Activated CD8-positive, alpha-beta memory T cell treated with anti-CD3 and anti-CD28 coated beads for 1 hour (primary cell): ENCODE data around the gene PFKL.
"Not testable (repeated sequence)": the region's sequence is repeated elsewhere in the genome, so short reads cannot be mapped to it uniquely, and the experiment has no call there.

Experiments
- DNase-seq, 2 donors: peaks; one replicate each; pipeline ENCODE4 v3.0.0-alpha.2; 2020; ENCODE audit warnings: low read depth in 1 of 2; ENCODE audit errors: extremely low read depth in 1 of 2

PFKL gene

DNA sequence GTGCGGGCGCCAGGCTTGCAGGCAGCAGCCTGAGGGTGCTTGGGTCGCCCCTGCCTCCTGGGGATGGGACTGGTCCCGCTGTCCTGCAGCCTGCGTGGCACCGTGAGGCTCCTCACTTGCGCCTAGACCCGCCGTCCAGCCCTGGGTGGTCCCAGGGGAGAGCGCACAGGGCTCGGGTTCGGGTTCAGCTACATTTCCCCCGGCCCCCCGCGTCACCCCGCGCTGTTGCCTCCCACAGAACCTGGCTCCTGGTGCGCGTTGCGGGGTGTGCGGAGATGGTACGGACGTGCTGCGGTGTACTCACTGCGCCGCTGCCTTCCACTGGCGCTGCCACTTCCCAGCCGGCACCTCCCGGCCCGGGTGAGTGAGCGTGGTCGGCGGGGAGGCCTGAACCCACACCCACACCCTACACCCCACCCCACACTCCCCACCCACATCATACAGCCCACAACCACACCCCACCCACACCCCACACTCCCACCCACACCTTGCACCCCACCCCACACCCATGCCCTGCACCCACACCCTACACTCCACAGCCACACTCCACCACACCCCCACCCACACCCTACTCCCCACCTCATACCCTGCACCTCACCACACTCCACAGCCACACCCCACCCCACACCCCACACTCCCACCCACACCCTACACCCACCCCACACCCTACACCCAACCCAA, 6.2 kb upstream of the PFKL start:
- peak; percentile 15 to 42 for DNase-seq

DNA sequence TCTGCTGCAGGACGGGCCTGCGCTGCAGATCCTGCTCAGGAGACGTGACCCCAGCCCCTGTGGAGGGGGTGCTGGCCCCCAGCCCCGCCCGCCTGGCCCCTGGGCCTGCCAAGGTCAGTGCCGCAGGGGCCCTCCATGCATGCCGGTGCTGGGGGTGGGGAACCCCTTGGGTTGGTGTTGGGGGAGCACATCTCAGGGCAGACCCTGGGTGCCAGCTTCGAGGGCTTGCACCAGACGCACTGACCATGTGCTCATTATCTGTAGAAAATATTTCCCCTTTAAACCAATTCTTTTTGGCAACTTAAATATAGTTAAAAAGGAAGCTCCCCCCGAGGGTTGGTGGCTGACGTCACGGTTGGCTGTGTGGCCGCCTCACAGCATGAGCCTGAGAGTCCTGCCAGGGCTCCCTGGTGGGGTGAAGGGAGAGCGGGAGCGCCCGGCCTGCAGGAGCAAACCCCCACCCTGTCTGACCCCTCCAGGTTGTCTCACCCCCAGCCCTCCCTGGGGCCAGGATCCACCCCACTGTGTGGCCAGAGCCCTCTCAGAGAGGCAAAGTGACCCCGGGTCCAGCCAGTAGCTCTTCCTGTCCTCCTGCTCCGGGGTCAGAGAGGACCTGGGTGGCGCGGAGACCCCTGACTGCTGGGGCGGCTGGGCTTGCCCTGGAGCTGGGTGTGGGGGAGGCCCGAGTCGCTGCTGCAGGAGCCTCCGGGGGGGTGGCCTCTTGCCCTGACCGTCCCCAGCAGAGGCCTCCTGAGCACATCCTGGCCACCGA, 5.3 kb upstream of the PFKL start:
- peak in 1 of 2 donors; percentile 15 for DNase-seq

DNA sequence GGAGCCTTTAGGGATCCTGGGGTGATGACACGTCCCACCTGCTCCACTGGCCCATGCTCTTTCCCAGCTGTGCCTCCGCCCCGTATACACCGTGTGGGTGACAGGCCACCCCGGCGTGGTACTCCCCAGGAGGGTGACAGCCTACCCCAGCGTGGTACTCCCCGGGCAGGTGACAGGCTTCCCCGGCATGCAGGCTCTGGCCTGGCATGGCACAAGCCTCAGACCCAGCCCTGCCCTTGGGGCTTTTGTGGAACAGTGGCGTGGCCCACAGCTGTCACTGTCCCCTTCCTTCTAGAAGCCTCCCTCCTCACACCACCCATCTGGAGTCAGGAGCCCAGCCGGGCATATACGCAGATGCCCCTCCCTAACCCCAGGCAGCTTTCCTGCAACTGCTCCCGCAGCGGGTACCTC, 4.7 kb upstream of the PFKL start:
- no peak for DNase-seq

DNA sequence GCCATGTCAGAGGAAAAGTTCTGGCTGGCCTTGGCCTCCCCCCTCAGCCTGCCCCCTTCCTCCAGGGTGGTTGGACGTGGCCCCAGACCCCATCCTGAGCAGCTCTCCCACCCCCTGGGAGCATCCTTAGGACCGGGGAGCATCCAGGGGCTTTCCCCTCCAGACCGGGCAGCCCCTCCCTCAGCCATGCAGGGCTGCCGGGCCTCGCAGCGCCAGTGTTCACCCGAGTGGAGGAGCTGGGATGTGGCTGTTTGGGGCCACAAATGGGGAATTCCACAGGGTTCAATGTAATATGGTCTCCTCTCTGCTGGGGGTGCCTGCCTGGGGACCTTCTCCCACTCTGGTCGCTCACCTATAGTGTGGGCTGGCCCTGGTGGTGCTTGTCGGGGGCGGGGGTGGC, 4.2 kb upstream of the PFKL start:
- no peak for DNase-seq

DNA sequence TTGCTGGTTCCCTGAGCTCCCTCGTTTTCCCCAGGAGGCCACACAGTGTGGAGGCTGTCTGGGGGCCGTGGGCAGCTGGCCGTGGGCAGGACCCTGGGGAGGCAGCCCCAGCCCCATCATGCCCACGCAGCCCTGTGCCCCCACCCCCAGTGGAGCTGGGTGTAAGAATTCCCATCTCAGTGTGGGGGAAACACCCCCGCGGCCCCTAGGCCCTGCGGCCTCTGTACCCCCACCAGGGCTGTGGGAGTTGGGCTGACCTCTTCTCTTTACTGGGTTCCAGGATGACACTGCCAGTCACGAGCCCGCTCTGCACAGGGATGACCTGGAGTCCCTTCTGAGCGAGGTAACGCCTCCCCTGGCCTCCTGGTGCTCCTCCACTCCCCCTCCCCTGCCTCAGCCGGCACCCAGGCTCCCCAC, 3.7 kb upstream of the PFKL start:
- DNase-seq: no peak

DNA sequence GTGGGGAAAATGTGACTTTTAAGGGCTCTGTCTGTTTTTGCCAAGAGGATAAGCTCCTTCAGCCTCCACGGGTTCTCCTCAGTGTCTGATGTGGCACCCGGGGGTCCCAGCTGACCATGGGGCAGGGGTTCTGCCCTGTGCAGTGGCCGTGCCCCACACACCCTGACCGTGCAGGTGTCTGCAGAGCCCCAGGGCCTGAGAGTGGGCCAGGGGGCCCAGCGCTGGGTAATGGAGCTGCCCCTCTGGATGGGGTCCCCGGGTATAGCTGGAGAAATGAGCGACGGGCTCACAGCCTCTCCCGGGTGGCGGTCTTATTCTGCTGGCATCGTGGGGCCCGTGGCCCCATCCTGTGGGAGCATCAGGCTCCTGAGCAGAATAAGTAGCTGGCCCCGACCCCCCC, 2.9 kb upstream of the PFKL start:
- DNase-seq: no peak

DNA sequence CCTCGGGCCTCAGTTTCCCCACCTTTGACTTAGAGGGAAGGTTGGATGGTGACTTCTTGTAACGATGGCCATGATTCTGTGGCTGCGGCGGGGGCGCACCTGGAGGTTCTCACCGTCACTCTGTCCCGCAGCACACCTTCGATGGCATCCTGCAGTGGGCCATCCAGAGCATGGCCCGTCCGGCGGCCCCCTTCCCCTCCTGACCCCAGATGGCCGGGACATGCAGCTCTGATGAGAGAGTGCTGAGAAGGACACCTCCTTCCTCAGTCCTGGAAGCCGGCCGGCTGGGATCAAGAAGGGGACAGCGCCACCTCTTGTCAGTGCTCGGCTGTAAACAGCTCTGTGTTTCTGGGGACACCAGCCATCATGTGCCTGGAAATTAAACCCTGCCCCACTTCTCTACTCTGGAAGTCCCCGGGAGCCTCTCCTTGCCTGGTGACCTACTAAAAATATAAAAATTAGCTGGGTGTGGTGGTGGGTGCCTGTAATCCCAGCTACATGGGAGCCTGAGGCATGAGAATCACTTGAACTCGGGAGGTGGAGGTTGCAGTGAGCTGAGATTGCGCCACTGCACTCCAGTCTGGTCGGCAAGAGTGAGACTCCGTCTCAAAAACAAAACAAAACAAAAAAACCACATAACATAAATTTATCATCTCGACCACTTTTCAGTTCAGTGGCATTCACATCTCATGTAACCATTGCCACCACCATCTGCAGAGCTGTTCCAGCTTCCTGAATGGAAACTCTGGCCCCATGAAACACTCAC, 2.1 kb upstream of the PFKL start:
- peak; percentile 36 to 52 for DNase-seq

DNA sequence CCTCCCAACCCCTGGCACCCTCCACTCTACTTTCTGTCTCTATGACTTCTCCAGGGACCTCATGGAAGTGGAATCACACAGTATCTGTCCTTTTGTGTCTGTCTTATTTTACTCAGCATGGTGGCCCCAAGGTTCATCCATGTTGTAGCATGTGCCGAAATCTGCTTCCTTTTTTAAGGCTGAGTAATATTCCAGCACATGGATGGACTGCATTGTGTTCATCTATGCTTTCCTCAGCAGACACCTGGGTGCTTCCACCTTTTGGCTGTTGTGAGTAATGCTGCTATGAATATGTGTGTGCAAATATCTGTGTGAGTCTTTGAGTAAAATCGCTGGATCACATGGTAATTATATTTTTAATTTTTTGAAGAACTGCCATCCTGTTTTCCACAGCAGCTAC, 1.6 kb upstream of the PFKL start:
- no peak for DNase-seq

DNA sequence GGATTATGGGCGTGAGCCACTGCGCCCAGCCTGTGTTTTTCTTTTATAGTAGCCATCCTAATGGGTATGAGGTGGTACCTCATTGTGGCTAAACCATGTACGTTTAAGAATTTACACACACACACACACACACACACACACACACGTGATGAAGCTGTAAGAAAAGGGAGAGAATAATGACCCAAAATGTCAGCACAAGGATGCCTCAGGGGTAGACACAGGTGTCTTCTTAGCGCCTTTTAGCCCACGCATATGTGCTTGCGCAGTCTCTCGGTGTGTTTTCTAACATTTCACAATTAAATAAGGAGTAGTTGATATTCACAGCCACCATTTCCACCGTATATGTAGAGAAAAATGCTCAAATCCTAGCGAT, 782 bp upstream of the PFKL start:
- DNase-seq: no peak

DNA sequence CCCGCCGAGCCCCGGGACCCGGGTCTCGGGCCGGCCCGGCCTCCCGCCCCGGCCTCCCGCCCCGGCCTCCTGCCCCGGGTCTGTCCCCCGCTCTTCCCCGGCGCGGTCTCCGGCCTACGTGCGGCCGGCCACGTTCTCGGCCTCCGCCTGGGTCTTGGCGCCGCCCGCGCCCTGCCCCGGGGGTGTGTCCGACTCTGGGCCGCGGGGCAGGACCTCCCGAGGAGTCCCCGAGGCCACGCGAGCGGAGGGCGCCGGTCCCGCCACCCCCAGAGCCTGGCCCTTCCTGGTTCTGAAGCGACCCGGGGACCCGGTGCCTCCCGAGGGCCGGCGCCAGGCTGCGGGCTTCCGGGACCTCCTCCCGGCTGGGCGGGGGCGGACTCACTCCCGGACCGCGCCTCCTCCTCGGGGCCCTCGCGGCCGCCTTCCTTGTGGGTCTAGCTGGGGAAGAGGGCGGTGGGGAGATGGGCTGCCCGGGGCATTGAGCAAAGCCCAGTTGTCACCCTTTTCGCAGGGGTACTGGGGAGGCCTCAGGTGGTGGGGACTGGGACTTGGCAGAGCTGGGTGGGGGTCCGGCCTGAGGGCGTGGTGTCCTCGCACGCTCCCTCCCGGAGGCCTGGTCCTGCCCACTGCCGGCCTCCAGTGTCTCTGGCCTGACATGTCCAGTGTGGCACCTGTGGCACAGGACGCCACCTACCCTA, 558 bp downstream of the PFKL start:
- peak in 1 of 2 donors; percentile 48 for DNase-seq

DNA sequence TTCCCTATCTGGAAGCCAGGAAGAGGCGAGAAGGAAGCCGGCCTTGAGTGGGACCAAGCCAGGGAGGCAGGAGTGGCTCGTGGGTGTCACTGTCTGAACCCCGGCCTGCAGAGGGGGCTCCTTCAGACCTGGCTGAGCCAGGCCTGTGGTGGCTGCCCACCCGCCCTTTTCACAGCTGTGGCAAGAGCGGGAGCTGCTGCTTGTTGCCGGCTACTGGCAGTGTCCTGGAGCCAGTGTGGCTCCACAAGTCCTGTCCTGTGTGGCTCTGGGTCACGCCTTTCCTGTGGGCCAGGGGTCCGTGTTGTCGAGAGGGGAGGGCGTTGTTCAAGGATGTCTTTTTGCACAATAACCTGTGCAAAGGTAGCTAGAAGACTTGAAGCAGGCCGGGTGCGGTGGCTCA, 1.3 kb downstream of the PFKL start:
- no peak for DNase-seq

DNA sequence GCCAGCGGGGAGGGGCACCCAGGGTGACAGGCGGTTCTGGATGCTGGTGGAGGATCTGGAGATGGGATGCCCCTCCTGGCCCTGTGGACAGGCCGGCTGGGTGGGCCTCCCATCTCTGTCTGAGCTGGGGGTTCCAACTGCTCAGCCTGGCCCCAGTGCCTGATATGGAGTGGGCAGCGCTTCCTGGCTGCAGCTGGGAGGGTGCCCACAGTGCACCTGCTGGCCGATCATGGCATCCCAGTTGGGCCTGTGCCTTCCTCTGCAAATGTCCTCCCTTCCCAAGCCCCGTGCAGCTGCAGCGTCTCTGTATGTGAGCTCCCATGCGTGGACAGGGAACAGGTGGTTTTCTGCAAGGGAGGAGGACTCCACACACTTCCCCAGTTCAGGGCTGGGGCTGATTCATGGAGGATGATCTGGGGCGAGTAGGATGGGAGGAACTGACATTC, 2.1 kb downstream of the PFKL start:
- no peak for DNase-seq

DNA sequence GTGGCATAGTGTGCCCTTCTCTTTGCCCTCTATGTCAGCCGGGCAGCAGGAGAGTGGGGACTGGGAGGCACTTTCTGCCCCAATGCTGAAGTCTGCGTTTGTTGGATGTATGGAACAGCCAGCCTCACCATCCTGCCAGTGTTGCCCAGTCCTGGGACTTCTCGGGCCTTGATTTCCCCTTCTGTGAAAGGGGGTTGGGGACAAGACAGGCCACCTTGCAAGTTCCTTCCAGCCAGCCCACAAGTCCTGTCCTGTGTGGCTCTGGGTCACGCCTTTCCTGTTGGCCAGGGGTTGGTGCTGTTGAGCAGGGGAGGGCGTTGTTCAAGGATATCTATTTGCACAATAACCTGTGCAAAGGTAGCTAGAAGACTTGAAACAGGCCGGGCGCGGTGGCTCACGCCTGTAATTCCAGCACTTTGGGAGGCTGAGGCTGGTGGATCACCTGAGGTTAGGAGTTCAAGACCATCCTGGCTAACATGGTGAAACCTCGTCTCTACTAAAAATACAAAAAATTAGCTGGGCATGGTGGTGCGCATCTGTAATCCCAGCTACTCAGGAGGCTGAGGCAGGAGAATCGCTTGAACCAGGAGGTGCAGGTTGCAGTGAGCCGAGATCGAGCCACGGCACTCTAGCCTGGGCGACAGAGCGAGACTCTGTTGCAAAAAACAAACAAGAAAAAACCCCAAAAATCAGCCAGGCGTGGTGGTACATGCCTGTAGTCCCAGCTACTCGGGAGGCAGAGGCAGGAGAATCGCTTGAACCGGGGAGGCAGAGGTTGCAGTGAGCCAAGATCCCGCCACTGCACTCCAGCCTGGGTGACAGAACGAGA, 2.9 kb downstream of the PFKL start:
- not testable (repeated sequence) for DNase-seq

DNA sequence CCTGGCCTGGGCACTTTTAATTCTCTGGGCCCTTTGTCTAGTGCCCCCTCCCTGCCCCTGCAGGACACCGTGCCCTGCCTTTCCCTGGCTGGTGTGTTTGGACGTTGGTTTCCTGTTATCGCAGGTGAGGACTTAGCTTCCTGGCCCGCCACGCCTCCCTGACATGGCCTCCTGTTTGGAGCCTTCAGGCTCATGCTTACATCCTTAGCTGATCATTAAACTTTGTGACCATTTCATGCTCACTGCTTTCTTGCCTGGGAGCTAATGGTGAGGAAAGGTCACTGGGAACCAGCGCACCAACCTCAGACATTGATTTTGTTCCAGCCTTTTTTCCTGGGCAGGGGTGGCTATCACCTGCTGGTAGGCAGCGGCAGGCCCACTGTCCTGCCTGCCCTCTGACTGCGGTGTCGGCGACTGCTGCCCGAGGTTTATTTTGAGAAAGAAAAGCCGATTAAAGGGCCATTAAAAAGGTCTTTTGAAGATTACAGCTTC, 3.7 kb downstream of the PFKL start:
- DNase-seq: no peak

DNA sequence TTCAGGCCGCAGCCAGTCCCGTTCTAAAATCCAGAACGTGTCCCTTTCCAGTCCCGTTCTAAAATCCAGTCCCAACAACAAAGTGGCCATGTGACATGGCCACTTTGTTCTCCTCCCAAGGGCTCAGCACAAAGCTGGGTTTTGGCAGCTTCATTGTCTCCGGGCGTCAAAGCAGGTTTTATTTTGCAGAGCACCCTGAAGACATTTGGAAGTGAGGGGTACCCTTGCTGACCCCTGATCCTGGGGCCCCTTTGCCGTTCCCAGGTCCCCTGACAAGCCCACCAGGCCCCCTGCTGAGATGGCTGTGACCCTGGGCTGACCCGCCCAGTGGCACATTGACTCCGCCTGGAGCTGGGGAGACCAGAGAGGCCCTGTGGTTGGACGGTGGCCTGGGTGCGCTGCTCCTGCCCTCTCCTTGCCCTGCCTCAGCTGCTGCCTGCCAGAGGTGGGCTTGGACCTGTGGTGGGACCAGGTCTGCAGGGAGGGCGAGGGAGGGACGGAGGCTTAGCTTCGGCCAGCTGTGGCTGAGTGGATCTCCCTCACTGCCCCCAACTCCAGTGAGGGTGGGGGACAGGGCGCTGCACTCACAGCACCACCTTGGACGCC, 4.3 kb downstream of the PFKL start:
- DNase-seq: no peak

DNA sequence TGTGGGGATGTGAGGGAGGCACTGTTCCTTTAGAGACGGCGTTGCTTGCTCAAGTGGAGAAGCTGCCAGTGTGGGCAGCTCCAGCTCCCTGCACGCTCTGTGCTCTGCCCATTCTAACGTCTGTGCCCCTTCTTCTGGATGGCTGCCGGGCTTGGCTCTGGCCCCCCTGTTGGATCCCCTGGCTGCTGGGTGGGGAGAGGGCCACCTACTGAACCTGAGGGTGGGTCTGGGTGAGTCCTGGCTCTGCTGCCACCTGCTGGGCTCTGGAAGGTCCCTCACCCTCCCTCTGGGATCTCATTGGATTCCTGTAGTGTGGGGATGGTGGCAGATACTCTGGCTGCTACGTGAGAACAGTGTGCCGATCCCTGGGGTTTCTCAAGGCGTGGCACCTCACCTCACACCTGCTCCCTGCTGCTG, 5.0 kb downstream of the PFKL start:
- peak in 1 of 2 donors; percentile 19 for DNase-seq

DNA sequence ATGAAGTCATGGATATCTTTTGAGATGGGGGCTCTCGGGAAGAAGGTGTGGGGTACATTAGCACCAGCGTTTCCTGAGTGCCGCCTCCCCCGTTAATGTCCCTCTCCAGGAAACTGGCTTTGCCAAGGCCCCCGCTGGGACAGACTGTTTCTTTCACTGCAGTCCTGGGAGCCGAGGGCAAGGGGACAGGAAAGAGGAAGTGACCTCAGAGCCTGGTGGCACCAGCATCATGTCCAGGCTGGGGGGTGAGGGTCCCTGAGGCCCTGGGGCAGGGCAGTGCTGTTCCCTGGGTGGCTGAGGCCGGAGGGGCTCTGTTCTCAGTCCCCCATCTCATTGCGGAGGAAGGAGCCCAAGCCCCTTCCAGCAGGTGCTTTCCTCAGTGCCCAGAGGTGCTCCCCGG, 5.8 kb downstream of the PFKL start:
- DNase-seq: no peak

DNA sequence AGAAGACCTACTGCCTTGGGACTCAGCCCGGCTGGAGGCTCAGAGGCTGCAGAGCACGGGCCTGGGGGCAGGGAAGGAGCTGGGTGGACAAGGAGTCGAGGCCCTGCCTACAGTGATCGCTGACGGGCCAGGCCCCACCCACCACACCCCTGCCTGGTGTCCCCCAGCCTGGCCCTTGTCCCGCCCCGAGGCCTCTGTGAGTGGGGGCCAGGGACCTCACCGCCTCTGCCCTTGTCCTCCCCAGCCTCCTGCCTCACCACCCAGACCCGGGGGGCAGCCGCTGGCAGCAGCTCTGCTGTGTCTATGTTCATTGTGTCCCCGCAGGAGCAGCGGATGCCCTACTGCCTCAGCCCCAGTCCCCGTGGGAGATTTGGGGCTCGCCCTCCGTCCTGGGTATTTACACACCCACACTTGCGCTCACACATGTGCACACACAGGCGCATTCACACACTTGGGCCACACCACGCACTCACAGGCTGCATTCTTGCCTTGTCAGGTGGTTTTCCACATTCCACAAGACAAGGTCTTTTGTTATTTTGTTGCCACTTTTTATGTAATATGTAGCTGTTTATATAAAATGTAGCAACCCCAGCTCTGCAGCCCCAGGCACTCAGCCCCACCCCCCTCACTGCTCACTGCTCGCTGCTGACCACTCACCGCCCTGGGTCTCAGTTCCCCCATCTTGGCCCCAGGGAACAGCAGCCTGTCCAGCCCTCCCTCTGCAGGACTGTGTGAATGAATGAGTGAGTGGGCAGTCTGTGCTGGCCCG, 7.3 kb downstream of the PFKL start:
- no peak for DNase-seq
